H9 (cell line): ENCODE data around the gene NCCRP1. TPM values are rescaled to one million over a fixed set of nuclear protein-coding genes. Genes with fewer than 3 reads are reported as not detected.

Source experiments
- DNase-seq: peaks from one replicate; pipeline ENCODE4 v3.0.0-alpha.2; 2017
- H2AFZ ChIP-seq: one replicate; pipeline ENCODE4 v1.6.1; 2013; ENCODE audit warnings: mild to moderate bottlenecking, low read length, control low read depth, moderate library complexity
- H2AK5ac ChIP-seq: 2 replicates; pipeline ENCODE4 v1.6.1; 2013; ENCODE audit warnings: low read length, control low read depth, mixed read lengths; ENCODE audit not compliant: insufficient read length
- H2BK120ac ChIP-seq: one replicate; pipeline ENCODE4 v1.6.1; 2013; ENCODE audit warnings: low read depth, mild to moderate bottlenecking, low read length, control low read depth, inconsistent platforms; ENCODE audit not compliant: poor library complexity, severe bottlenecking
- H2BK12ac ChIP-seq: 2 replicates; pipeline ENCODE4 v1.6.1; 2013; ENCODE audit warnings: low read length, control low read depth, mixed read lengths, low read depth; ENCODE audit not compliant: insufficient read length
- H2BK15ac ChIP-seq: 2 replicates; pipeline ENCODE4 v1.6.1; 2013; ENCODE audit warnings: low read depth, low read length, control low read depth
- H2BK20ac ChIP-seq: one replicate; pipeline ENCODE4 v1.6.1; 2013; ENCODE audit warnings: low read depth, mild to moderate bottlenecking, low read length, control low read depth, inconsistent platforms; ENCODE audit not compliant: poor library complexity, severe bottlenecking
- H2BK5ac ChIP-seq: 2 replicates; pipeline ENCODE4 v1.6.1; 2013; ENCODE audit warnings: low read length, control low read depth, mixed read lengths; ENCODE audit not compliant: insufficient read length
- H3K14ac ChIP-seq: 2 replicates; pipeline ENCODE4 v1.6.1; 2013; ENCODE audit warnings: low read length, control low read depth; ENCODE audit not compliant: insufficient read depth
- H3K18ac ChIP-seq: 2 replicates; pipeline ENCODE4 v1.6.1; 2013; ENCODE audit warnings: low read depth, mild to moderate bottlenecking, mixed read lengths, low read length, control low read depth; ENCODE audit not compliant: insufficient read length
- H3K23ac ChIP-seq: 2 replicates; pipeline ENCODE4 v1.6.1; 2013; ENCODE audit warnings: low read length, control low read depth, mixed read lengths, low read depth; ENCODE audit not compliant: insufficient read length
- H3K23me2 ChIP-seq: 2 replicates; pipeline ENCODE4 v1.6.1; 2013; ENCODE audit warnings: low read depth, mild to moderate bottlenecking, mixed read lengths, low read length, control low read depth; ENCODE audit not compliant: insufficient read length, poor library complexity, severe bottlenecking
- H3K27ac ChIP-seq: 2 replicates; pipeline ENCODE4 v1.5.1; 2013; ENCODE audit warnings: low read length, control low read depth, mixed read lengths, low read depth; ENCODE audit not compliant: insufficient read length
- H3K27me3 ChIP-seq: 2 replicates; pipeline ENCODE4 v1.6.1; 2013; ENCODE audit warnings: low read length, control low read depth, inconsistent platforms; ENCODE audit not compliant: insufficient read depth
- H3K4ac ChIP-seq: 2 replicates; pipeline ENCODE4 v1.6.1; 2013; ENCODE audit warnings: low read depth, mild to moderate bottlenecking, control low read depth, inconsistent platforms, low read length, moderate library complexity
- H3K4me1 ChIP-seq: 2 replicates; pipeline ENCODE4 v1.6.1; 2013; ENCODE audit warnings: low read length, control low read depth, inconsistent platforms; ENCODE audit not compliant: insufficient read depth
- H3K4me2 ChIP-seq: 2 replicates; pipeline ENCODE4 v1.6.1; 2013; ENCODE audit warnings: low read length, control low read depth, mixed read lengths; ENCODE audit not compliant: insufficient read length, insufficient read depth
- H3K56ac ChIP-seq: 2 replicates; pipeline ENCODE4 v1.6.1; 2013; ENCODE audit warnings: low read depth, mild to moderate bottlenecking, mixed read lengths, low read length, control low read depth; ENCODE audit not compliant: insufficient read length
- H3K79me1 ChIP-seq: 2 replicates; pipeline ENCODE4 v1.6.1; 2013; ENCODE audit warnings: low read depth, mild to moderate bottlenecking, moderate library complexity, low read length, control low read depth, inconsistent platforms; ENCODE audit not compliant: insufficient read depth, poor library complexity, severe bottlenecking
- H3K79me2 ChIP-seq: 2 replicates; pipeline ENCODE4 v1.6.1; 2013; ENCODE audit warnings: low read length, control low read depth, inconsistent platforms; ENCODE audit not compliant: insufficient read depth
- H3K9ac ChIP-seq: 2 replicates; pipeline ENCODE4 v1.6.1; 2013; ENCODE audit warnings: low read length, control low read depth, mixed read lengths; ENCODE audit not compliant: insufficient read length; ENCODE audit errors: extremely low read depth
- H3K9me3 ChIP-seq: one replicate; pipeline ENCODE4 v1.6.1; 2013; ENCODE audit warnings: low read depth, low read length, inconsistent platforms; ENCODE audit not compliant: control insufficient read depth
- H3T11ph ChIP-seq: one replicate; pipeline ENCODE4 v1.6.1; 2013; ENCODE audit warnings: mild to moderate bottlenecking, low read length, control low read depth, inconsistent platforms
- H4K20me1 ChIP-seq: one replicate; pipeline ENCODE4 v1.6.1; 2013; ENCODE audit not compliant: control insufficient read depth, insufficient read length, insufficient read depth
- H4K5ac ChIP-seq: 2 replicates; pipeline ENCODE4 v1.6.1; 2013; ENCODE audit warnings: low read depth, mild to moderate bottlenecking, mixed read lengths, low read length, control low read depth; ENCODE audit not compliant: insufficient read length
- H4K8ac ChIP-seq: replicated peaks from 2 replicates; pipeline ENCODE4 v1.6.1; 2013; ENCODE audit warnings: low read length, control low read depth, mixed read lengths, low read depth; ENCODE audit not compliant: insufficient read length
- H4K91ac ChIP-seq: 2 replicates; pipeline ENCODE4 v1.6.1; 2013; ENCODE audit warnings: low read depth, mild to moderate bottlenecking, moderate library complexity, mixed read lengths, low read length, control low read depth; ENCODE audit not compliant: insufficient read length
- H3K27ac Mint-ChIP-seq, 3 experiments: 2 replicates in 2 of 3; 3 replicates in 1 of 3; pipeline ENCODE4 v1.8.0; 2020 to 2021; ENCODE audit warnings: mixed read lengths in 3 of 3, mild to moderate bottlenecking in 1 of 3, moderate library complexity in 1 of 3
- H3K27me3 Mint-ChIP-seq: 2 replicates; pipeline ENCODE4 v1.8.0; 2021; ENCODE audit warnings: low read depth, mild to moderate bottlenecking, moderate library complexity, mixed read lengths
- H3K36me3 Mint-ChIP-seq, 3 experiments: 2 replicates in 2 of 3; 3 replicates in 1 of 3; pipeline ENCODE4 v1.8.0; 2020 to 2021; ENCODE audit warnings: low read depth in 3 of 3, mixed read lengths in 3 of 3; ENCODE audit not compliant: insufficient read depth in 1 of 3
- H3K4me1 Mint-ChIP-seq, 2 experiments: 2 replicates each; pipeline ENCODE4 v1.8.0; 2020; ENCODE audit warnings: mixed read lengths in 2 of 2
- H3K4me3 Mint-ChIP-seq, 2 experiments: 2 replicates in 1 of 2; 3 replicates in 1 of 2; pipeline ENCODE4 v1.8.0; 2020 to 2021; ENCODE audit warnings: mild to moderate bottlenecking in 2 of 2, mixed read lengths in 2 of 2, moderate library complexity in 1 of 2
- H3K9me3 Mint-ChIP-seq, 2 experiments: 2 replicates in 1 of 2; 3 replicates in 1 of 2; pipeline ENCODE4 v1.8.0; 2020; ENCODE audit warnings: mild to moderate bottlenecking in 2 of 2, mixed read lengths in 2 of 2, moderate library complexity in 1 of 2
- whole genome bisulfite sequencing: extraction: QIAGEN DNeasy Blood & Tissue Kit; methylation state at CpG from one replicate; pipeline ENCODE4 v1.1.7; 2013; ENCODE audit warnings: missing lambda C conversion rate, low lambda C conversion rate, mixed read lengths; ENCODE audit not compliant: insufficient read length; ENCODE audit errors: extremely low coverage; 5-methylcytosine and 5-hydroxymethylcytosine counted together
- total RNA-seq: library from RNA; stranded (reverse); gene quantifications from 2 replicates; pipeline ENCODE4 v1.2.1, GENCODE V29; 2021
- TF ChIP-seq, protein P1 (sequence below): fragments of 200-600 bp; sonication (generic); conservative IDR thresholded peaks from 3 replicates; pipeline ENCODE4 v1.8.0; 2021; ENCODE audit warnings: antibody characterized with exemption, mild to moderate bottlenecking

Gene NCCRP1
- total RNA-seq, 1 experiment from 2014 or later = 1.9 TPM

DNA sequence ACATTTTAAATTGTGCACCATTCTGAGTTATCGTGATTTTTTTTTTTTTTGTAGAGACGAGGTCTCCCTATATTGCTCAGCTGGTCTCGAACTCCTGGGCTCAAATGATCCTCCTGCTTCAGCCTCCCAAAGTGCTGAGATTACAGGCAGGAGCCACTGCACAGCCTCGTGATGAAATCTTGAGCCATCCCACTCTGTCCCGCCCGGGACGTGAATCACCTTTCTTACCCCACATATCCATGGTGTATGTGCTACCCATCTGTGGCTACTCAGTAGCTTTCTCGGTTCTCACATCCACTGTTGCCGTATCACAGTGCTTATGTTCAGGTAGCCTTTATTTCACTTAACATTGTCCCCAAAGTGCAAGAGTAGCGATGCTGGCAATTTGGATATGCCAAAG, 44.7 kb upstream of the NCCRP1 start:
- H3K27me3 Mint-ChIP-seq = no peaks in the 10 kb centered on the region
- H3K36me3 Mint-ChIP-seq = peaks cover 8 to 14% (median 9%) of the 10 kb centered on the region in 3 experiments; a peak in 5 of 7 replicates
- H2AFZ ChIP-seq = no peak overlapping the region
- no peak for DNase-seq
- no peaks in the 10 kb centered on the region for H3K79me2 ChIP-seq
- no peak overlapping the region for H2BK120ac ChIP-seq
- H3K18ac ChIP-seq = no peak overlapping the region
- peaks cover 7 to 9% of the 10 kb centered on the region in 2 experiments; a peak in 4 of 5 replicates for H3K9me3 Mint-ChIP-seq
- H3K27ac Mint-ChIP-seq = no peak overlapping the region
- H2AK5ac ChIP-seq = no peak overlapping the region
- TF ChIP-seq, protein P1, sequence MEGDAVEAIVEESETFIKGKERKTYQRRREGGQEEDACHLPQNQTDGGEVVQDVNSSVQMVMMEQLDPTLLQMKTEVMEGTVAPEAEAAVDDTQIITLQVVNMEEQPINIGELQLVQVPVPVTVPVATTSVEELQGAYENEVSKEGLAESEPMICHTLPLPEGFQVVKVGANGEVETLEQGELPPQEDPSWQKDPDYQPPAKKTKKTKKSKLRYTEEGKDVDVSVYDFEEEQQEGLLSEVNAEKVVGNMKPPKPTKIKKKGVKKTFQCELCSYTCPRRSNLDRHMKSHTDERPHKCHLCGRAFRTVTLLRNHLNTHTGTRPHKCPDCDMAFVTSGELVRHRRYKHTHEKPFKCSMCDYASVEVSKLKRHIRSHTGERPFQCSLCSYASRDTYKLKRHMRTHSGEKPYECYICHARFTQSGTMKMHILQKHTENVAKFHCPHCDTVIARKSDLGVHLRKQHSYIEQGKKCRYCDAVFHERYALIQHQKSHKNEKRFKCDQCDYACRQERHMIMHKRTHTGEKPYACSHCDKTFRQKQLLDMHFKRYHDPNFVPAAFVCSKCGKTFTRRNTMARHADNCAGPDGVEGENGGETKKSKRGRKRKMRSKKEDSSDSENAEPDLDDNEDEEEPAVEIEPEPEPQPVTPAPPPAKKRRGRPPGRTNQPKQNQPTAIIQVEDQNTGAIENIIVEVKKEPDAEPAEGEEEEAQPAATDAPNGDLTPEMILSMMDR = no peak
- no peak overlapping the region for H3K27ac ChIP-seq
- H3K9ac ChIP-seq = no peak overlapping the region
- no peak overlapping the region for H3T11ph ChIP-seq
- no peak overlapping the region for H3K23ac ChIP-seq
- no peak overlapping the region for H3K56ac ChIP-seq
- H3K4me3 Mint-ChIP-seq = no peak overlapping the region; a peak in 1 of 5 replicates
- peaks cover 37 to 64% of the 10 kb centered on the region in 2 experiments for H3K4me1 Mint-ChIP-seq
- no peaks in the 10 kb centered on the region for H3K23me2 ChIP-seq
- H4K91ac ChIP-seq = no peak overlapping the region
- no peak overlapping the region for H3K4me2 ChIP-seq
- H3K27me3 ChIP-seq = no peaks in the 10 kb centered on the region
- H3K9me3 ChIP-seq = no peaks in the 10 kb centered on the region
- no peak overlapping the region for H3K14ac ChIP-seq
- no peak overlapping the region for H2BK12ac ChIP-seq
- no peak overlapping the region for H2BK20ac ChIP-seq
- no peak overlapping the region for H2BK5ac ChIP-seq
- no peak overlapping the region for H3K4ac ChIP-seq
- no peaks in the 10 kb centered on the region for H3K79me1 ChIP-seq
- no peak overlapping the region for H4K5ac ChIP-seq
- H2BK15ac ChIP-seq = no peak overlapping the region
- H4K8ac ChIP-seq = no peak overlapping the region
- WGBS = no CpG with 5 or more reads among the region's 10 CpGs
- peaks cover 3% of the 10 kb centered on the region; the same call in 1 of the 2 replicates for H3K4me1 ChIP-seq
- H4K20me1 ChIP-seq = no peaks in the 10 kb centered on the region
